Heart left ventricle (tissue), 16 donors: ENCODE data around the gene ITM2C. TPM values are rescaled to one million over a fixed set of nuclear protein-coding genes. Genes with fewer than 3 reads are reported as not detected.

Experiments used
- ATAC-seq, 4 donors: fragments of 200-7000 bp; cut with Tn5 transposase; one replicate each; pipeline ENCODE4 v1.9.1; 2020 to 2022; ENCODE audit warnings: moderate library complexity in 4 of 4, mild to moderate bottlenecking in 3 of 4, moderate number of reproducible peaks in 1 of 4
- DNase-seq, 5 donors: peaks; one replicate each; pipeline ENCODE4 v3.0.0-alpha.2; 2020
- H3K27ac ChIP-seq, 12 donors: fragments of 200-600 bp; sonication (generic) in 4 of 12; one replicate each; pipeline versions ENCODE4 v1.5.0 to v1.8.0; 2016 to 2022; ENCODE audit warnings: mild to moderate bottlenecking in 2 of 12
- H3K27me3 ChIP-seq, 9 donors: fragments of 200-600 bp; sonication (generic) in 2 of 9; one replicate each; pipeline versions ENCODE4 v1.5.1 to v1.8.0; 2016 to 2022; ENCODE audit warnings: mild to moderate bottlenecking in 3 of 9
- H3K36me3 ChIP-seq, 9 donors: fragments of 200-600 bp; sonication (generic) in 2 of 9; one replicate each; pipeline versions ENCODE4 v1.5.0 to v1.8.0; 2018 to 2022; ENCODE audit warnings: mild to moderate bottlenecking in 2 of 9
- H3K4me1 ChIP-seq, 12 donors: fragments of 200-600 bp; sonication (generic) in 4 of 12; one replicate each; pipeline versions ENCODE4 v1.5.0 to v1.8.0; 2016 to 2022; ENCODE audit warnings: mild to moderate bottlenecking in 3 of 12
- H3K4me3 ChIP-seq, 12 donors: fragments of 200-600 bp; sonication (generic) in 4 of 12; one replicate each; pipeline versions ENCODE4 v1.5.0 to v1.8.0; 2017 to 2022; ENCODE audit warnings: mild to moderate bottlenecking in 9 of 12, moderate library complexity in 4 of 12
- H3K9me3 ChIP-seq, 12 donors: fragments of 200-600 bp; sonication (generic) in 4 of 12; one replicate each; pipeline versions ENCODE4 v1.5.0 to v1.8.0; 2016 to 2022; ENCODE audit warnings: mild to moderate bottlenecking in 1 of 12
- CTCF ChIP-seq, 12 donors: fragments of 200-600 bp; sonication (generic) in 4 of 12; IDR thresholded peaks; one replicate each; pipeline versions ENCODE4 v1.5.0 to v1.8.0; 2018 to 2022; ENCODE audit warnings: antibody characterized with exemption in 12 of 12, mild to moderate bottlenecking in 5 of 12
- POLR2A ChIP-seq, 2 donors: fragments of 450-650 bp; IDR thresholded peaks; one replicate each; pipeline ENCODE4 v1.6.1; 2017; ENCODE audit warnings: antibody characterized with exemption in 2 of 2, mild to moderate bottlenecking in 2 of 2, moderate library complexity in 2 of 2
- WGBS, 4 donors: extraction: QIAGEN DNeasy Blood & Tissue Kit in 2 of 4; methylation state at CpG; one replicate each; pipeline versions ENCODE4 v1.1.5 to v1.1.7; 2013 to 2018; 5-methylcytosine and 5-hydroxymethylcytosine counted together
- intact Hi-C, 10 donors: fragments of 100-400 bp; cut with DNase I; formaldehyde crosslinking; loops; one replicate each; pipeline versions ENCODE4 v1.11.1 to v1.14.2; 2022
- polyA plus RNA-seq, 2 donors: library from polyadenylated mRNA; stranded (reverse); fragments of 200-250 nt; gene quantifications; one replicate each; pipeline ENCODE4 v1.2.3, GENCODE V29; 2013
- total RNA-seq, 9 donors: library from RNA; depleted of rRNA in 2 of 9; stranded (reverse); fragments of >200 nt in 2 of 9; fragmentation: NEBNext Ultra II Directional in 3 of 9; extraction: Animal tissue kit (Norgen Biotek cat#: 25700) in 3 of 9; gene quantifications; one replicate each; pipeline versions ENCODE4 v1.1.0 to v1.2.4, GENCODE V29; 2016 to 2023
- donor health status: ischemic (EF 13 %, LVEDD 7.1; RV severe dilation, severe dysfunction).
- donor health status: healthy with polysubstance abuse.
- donor health status: DM: no; HTN: yes; CAD: no.
- donor health status: DM: no; HTN: no; CAD: no.
- donor health status: ischemic (EF 25% LVEDD 6.9; RV normal size, moderate dysfunction).
- donor health status: ischemic (EF 25% LVEDD 5.7; RV mildly dilated, moderate dysfunction).
- donor health status: healthy.
- donor health status: DM: yes; HTN: yes; CAD: no.
- donor health status: ischemic (EF 35%, LVEDD 5.7; RV mildly dilated, moderate dysfunction).
- donor health status: nonischemic (EF 11% LVEDD 7.7; RV severe dilation, severe dysfunction).
- donor health status: DM: yes; HTN: yes; CAD: no.
- donor health status: PGD.
- donor health status: ischemic (EF 29% LVEDD 5.4; RV normal size, mild dysfunction).
- donor health status: nonischemic (EF 23%, LVEDD 6.1; RV moderate dilation, normal function).

The ITM2C gene
- total and polyA plus RNA-seq, 11 donors, result 19.7 to 36.6 (median 26.0) TPM

- no peaks in the 10 kb centered on the region for H3K9me3 ChIP-seq
- TF ChIP-seq CTCF (IDR thresholded peaks at IDR 0.05) (no peak), POLR2A (IDR thresholded peaks at IDR 0.05) (no peak)
- H3K36me3 ChIP-seq, result no peaks in the 10 kb centered on the region
- 75 to 84% (median 79%) methylated on average over 2 of the region's 2 CpGs for WGBS, 4 donors
- H3K27ac ChIP-seq, result no peak overlapping the region
- peaks cover 0 to 9% (median 0%) of the 10 kb centered on the region in 12 donors for H3K4me1 ChIP-seq
- peaks cover 0 to 21% (median 0%) of the 10 kb centered on the region in 9 donors for H3K27me3 ChIP-seq
- no peak for ATAC-seq
- intact Hi-C loops, result no loop called here
- H3K4me3 ChIP-seq, result no peak overlapping the region
- DNase-seq, result no peak
Observed at GRCh38 chr2:230919681-230920080, 54.9 kb downstream of the ITM2C start.

GRCh38 chr2:230920167-230920566 lies 55.4 kb downstream of the ITM2C start:
- no peaks in the 10 kb centered on the region for H3K9me3 ChIP-seq
- no peak for TF ChIP-seq CTCF (IDR thresholded peaks at IDR 0.05)
- no peak for TF ChIP-seq POLR2A (IDR thresholded peaks at IDR 0.05)
- peaks cover 0 to 21% (median 0%) of the 10 kb centered on the region in 9 donors for H3K27me3 ChIP-seq
- no peaks in the 10 kb centered on the region for H3K36me3 ChIP-seq
- peaks cover 0 to 10% (median 0%) of the 10 kb centered on the region in 12 donors for H3K4me1 ChIP-seq
- intact Hi-C loops, result no loop called here
- ATAC-seq, result no peak
- 71 to 83% (median 75%) methylated on average over 2 of the region's 2 CpGs for WGBS, 4 donors
- H3K27ac ChIP-seq, result no peak overlapping the region
- no peak for DNase-seq
- no peak overlapping the region for H3K4me3 ChIP-seq

GRCh38 chr2:230921806-230922595 lies 57.3 kb downstream of the ITM2C start:
- no peak for TF ChIP-seq CTCF (IDR thresholded peaks at IDR 0.05)
- TF ChIP-seq POLR2A (IDR thresholded peaks at IDR 0.05), result no peak
- Histone ChIP-seq H3K27ac (no peak overlapping the region), H3K9me3 (no peaks in the 10 kb centered on the region), H3K4me1 (peaks cover 0 to 10% (median 0%) of the 10 kb centered on the region in 12 donors), H3K36me3 (no peaks in the 10 kb centered on the region), H3K27me3 (peaks cover 0 to 19% (median 0%) of the 10 kb centered on the region in 9 donors), H3K4me3 (no peak overlapping the region)
- ATAC-seq (no peak), DNase-seq (peak in 2 of 5 donors; percentile 7 to 27)
- WGBS, 4 donors, result 75 to 79% (median 77%) methylated on average over 11 of the region's 11 CpGs
- intact Hi-C loops, result no loop called here

GRCh38 chr2:230922951-230923717 lies 58.4 kb downstream of the ITM2C start:
- 93 to 97% (median 94%) methylated on average over 16 of the region's 16 CpGs for WGBS, 4 donors
- no peak overlapping the region for H3K27ac ChIP-seq
- no peak for ATAC-seq
- peak in 1 of 5 donors; percentile 15 for DNase-seq
- intact Hi-C loops, result no loop called here
- peaks cover 0 to 10% (median 0%) of the 10 kb centered on the region in 12 donors for H3K4me1 ChIP-seq
- no peaks in the 10 kb centered on the region for H3K36me3 ChIP-seq
- H3K9me3 ChIP-seq, result no peaks in the 10 kb centered on the region
- TF ChIP-seq CTCF (IDR thresholded peaks at IDR 0.05), result no peak
- TF ChIP-seq POLR2A (IDR thresholded peaks at IDR 0.05), result no peak
- peaks cover 0 to 11% (median 0%) of the 10 kb centered on the region in 9 donors for H3K27me3 ChIP-seq
- no peak overlapping the region for H3K4me3 ChIP-seq
